Kasumi-1 (cell line): Measurements from ENCODE around the gene YBEY.
"Not testable (repeated sequence)": the region's sequence is repeated elsewhere in the genome, so short reads cannot be mapped to it uniquely, and the experiment has no call there.

Experiments used
- DNase-seq, 2 experiments: peaks; one replicate each; lab custom pipeline; 2025; lab: John Stamatoyannopoulos, UW

Gene YBEY

DNA sequence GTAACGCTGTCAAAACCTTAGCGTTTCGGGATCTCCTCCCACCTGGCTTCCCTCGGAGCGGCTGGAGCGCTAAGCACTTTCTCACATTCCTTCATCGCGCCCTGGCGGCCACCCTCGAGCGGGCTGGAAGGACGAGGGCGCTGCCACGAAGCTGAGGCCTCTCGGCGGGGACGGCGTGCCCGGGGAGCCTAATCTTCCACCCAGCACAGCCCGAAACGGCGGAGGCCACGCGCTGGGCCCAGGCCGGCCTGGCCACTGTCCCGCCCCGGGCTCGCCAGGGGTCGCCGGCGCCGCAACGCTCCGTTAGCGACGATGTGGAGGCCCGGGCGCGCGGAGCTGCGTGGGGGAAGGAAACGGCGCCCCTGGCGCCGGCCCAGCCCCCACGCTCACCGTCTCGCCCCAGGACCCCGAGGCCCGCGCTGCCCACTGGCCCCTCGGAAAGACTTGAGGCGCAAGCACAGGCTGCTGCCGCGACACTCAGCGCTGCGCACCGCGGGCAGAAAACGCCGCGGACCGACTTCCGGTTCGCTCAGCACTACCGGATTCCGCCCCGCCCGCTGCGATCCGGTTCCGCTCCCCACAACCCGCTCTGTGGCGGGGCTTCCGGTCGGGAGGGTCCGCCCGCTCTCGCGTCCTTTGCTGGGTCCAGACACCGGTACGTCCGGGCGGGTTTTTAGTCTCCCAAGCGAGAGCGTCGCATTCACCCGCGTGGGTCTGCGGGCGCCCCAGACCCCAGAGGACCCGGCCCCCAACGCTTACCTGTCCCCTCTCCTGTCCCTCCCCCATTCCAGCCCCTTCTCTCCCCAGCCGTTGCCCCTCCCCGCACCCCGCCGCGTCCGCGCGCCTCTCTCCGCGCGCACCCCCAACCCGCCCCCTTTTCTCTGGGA is at the start of gene YBEY:
YBEY (plus strand) TSS at position 582 of the 887 bp plus-strand sequence. CDS start 572 bp downstream, outside the sequence.
- DNase-seq, result peak; percentile 69 to 73

DNA sequence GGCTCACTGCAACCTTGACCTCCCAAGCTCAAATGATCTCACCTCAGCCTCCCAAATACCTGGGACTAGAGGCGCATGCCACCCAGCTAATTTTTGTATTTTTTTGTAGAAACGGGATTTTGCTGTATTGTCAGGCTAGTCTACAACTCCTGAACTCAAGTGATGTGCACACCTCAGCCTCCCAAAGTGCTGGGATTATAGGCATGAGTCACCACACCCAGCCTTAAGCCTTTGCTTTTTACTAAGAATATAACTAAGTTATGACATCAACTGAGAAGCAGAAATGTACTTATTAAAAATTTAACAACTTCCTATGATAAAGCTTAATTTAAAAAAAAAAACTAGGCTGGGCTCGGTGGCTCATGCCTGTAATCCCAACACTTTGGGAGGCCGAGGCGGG is 48.7 kb upstream of the YBEY start:
- no peak for DNase-seq

DNA sequence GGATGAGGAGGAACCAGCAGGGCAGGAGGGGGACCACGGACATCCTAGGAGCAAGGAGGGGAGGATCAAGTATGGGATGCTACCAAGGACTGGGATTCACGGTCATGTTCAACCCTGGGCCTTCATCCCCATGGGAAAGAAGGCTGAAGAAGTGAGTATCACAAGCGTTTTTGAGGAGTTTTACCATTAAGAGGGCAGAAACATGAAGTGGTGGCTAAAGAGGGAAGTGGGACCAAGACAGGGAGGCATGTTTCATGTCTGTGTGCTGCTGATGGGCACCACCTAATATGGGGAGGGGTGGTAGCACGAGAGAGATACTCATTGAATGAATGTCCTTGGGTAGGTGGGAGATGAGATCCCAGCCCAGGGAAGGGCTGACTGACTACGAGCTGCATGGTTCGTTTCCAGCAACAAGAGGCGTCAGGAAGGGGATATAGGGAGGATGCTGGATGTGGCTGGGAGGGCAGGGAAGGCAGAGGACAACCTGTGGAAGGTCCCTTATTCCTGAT is 46.3 kb upstream of the YBEY start:
- DNase-seq, result no peak

DNA sequence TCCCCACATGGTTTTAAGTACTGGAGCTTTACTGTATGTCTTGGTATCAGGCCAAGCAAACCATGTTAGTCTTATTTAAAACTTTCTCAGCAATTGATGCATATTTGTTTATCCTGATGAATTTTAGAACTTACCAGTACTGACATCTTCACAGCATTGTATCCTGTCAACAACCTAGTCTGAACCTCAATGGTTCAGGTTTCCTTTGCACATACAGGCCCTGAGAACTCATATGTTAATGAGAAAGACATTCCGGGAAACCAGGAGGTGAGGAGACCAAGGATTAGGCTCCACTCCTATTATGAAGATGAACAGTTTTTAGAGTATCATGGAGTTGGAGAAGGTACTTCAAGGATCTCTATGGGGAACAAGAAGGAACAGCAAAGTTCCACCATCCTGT is 44.6 kb upstream of the YBEY start:
- not testable (repeated sequence) for DNase-seq

- DNase-seq, result no peak
Measured at GRCh38 chr21:46243325-46243724, 42.8 kb upstream of the YBEY start.

DNA sequence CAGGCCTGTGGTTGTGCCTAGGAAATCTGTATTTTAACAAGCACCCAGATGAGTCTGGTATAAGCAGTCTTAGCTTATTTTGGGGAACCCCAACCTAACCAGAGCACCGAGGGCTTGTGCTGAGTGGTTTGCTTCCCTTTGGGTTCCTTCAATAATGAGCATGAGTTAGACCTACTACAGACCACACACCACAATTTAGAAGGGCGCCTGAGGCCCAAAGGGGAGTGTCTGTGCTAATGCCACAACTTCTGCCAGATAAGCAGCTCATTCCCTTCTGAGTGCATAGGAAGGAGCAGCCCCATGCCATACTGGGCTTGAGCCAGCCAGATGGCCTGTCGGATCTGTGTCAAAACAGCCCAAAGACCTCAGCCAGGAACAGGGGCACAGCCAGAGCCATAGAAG is 42.2 kb upstream of the YBEY start:
- no peak for DNase-seq

DNA sequence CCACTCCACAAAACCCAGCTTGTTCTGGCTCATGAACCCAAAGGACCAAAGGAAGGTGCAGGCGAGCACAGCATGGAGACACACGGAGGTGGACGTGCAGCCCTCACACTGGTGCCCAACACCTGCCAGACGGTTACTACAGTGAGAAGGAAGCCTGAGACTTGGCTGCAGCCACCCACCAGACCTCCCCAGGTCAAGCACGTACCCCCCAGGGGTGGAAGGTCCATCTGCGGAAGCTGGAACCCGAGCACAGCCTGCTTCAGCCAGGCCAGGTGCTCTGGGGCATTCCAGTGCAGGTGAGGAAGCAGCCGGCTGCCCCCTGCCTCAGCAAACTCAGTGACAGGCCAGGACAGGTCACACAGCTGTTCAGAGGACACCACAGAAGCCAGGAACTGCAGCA is 41.5 kb upstream of the YBEY start:
- DNase-seq, result no peak

GRCh38 chr21:46245213-46245915 is 40.8 kb upstream of the YBEY start:
- DNase-seq, result no peak

DNA sequence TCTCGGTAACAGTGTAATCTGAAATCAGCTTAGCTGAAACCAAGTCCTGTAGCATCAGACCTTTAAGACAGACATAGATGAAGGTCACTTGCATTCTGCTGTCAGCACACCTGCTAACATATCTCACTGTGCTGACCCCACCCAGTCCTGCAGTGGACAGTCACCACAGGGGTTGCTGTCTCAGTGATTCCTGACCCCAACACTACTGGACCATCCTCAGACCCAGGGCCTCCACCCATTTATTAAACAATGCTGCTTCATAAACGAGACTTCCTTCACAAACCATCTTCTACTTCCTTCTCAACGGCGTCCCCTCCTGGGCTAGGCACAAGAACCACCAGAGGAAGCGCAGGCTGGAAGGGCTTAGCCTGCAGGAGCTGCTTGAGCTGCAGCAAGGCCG is 39.8 kb upstream of the YBEY start:
- no peak for DNase-seq

DNA sequence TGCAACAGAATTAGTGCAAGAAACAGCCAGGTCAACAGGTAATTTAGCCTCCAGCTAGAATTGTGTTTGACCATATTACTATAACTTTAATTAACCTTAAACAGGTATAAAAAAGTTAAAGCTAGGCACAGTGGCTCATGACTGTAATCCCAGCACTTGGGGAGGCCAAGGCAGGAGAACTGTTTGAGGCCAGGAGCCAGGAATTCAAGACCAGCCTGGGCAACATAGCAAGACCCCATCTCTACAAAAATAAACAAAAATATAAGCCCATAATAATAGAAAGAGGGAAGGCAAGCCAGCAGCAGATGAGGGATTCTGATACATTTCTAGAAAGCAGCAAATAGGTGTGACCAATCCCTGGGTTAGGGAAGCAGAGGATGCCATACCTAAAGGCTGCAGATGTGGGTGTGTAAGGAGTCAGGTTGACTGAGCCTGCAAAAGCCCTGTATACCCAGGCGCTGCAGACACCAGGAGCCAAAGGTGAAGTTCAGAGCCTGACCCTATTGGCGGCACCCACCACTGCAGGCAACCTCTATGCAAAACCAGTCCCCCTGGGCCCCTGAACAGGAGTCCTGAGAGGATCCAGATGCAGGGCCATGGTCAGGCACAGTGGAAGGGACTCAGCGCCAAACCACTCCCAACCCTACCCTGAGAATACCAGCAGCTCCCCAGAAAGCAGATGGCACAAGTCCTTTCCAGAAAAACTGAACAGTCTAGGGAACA is 38.3 kb upstream of the YBEY start:
- DNase-seq, result no peak

DNA sequence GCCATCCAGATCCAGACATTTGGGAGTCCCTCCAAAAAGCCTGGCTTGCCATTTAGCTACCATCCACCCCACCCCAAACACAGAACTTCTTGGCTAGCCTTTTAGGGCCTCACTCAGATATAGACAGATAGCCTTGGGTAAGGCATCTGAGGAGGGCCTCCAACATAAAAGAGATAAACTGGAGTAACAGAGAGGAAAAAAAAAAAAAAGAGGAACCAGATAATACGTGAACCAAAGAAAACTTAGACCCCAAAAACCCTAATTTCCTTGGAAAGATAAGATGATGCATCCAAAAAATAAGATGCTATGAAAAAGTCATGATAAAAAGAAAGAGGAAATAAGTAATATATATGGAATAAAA is 37.7 kb upstream of the YBEY start:
- DNase-seq, result no peak

GRCh38 chr21:46248827-46249226 is 37.3 kb upstream of the YBEY start:
- DNase-seq, result no peak

DNA sequence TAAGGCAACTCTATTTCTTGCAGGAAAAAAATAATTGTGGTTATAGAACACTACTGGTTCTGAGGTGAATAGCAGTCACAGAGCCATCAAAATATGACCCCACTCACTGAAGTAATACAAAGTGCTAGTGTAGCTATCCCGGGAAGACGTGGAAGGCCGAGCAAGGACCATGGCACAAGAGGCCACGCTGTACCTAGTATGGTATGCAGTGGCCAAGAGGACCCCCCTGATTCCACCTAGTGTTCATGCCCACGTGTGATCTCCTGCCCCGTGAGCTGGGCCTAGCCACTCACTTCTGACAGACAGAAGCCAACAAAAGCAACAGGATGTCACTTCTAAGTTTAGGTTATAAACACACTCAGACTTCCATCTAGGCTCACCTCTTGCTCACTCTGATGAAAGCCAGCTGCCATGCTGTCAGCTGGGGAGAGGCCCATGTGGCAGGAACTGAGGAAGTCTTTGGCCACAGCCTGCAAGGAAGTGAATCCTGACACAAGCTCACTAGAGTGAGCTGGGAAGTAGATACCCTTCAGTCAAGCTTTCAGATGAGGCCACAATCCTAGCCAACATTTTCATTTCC is 35.9 kb upstream of the YBEY start:
- peak; percentile 29 for DNase-seq

GRCh38 chr21:46252840-46253239 is 33.3 kb upstream of the YBEY start:
- no peak for DNase-seq

- DNase-seq, result peak; percentile 75 to 85
Measured at GRCh38 chr21:46253610-46254124, 32.5 kb upstream of the YBEY start.

GRCh38 chr21:46254208-46254975 is 31.8 kb upstream of the YBEY start:
- DNase-seq, result no peak

DNA sequence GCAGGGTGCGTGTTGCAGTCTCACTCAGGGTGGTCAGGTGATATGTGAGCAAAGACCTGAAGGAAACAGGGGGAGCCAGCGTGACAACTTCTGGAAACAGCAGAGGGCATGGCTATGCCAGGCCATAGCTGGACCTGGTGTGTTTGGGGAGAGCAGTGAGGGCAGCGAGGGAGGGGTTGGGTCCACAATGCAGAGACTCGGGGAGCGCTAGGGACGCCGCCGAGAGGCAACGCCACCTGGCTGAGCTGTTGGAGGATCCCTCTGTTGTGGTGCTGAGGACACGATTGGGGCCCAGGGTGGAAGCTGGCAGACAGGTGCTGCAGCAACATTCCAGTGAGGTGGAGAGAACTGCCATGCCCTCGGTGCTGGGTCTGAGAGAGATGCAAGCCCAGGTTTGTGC is 31.0 kb upstream of the YBEY start:
- DNase-seq, result no peak

GRCh38 chr21:46255758-46256337 is 30.3 kb upstream of the YBEY start:
- no peak for DNase-seq

- DNase-seq, result no peak
Measured at GRCh38 chr21:46256501-46256994, 29.6 kb upstream of the YBEY start.

DNA sequence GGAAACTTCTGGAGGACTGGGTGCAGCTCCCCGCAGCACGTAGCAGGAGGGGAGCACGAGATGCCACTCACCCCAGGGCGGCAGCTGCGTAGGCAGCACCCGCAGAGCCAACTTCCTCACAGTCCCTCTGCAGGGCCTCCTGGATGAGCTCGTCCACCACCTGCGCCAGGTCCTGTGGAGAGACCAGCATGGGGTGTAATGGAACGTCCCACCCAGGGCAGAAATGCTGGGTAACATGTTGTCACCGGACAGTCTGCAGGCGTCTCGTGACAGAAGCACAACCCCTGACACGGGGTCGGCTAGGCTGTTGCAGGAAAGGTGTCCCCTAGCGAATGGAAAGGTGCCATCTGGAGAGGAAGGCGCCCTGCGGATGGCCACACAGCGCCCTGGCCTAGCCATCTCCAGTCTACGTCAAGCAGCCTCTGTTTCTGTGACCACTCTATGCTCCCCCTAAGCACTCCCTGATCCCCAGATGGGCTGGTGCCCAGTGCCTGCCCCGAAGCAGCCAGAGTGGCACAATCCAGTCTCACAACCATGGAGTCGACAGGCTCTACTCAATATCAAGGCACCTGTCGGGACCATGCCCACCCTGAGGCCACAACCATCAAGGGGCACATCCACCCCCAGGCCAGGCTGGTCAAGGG is 22.0 kb upstream of the YBEY start:
- no peak for DNase-seq
